Body of pancreas (tissue), 4 donors: ENCODE data around the gene ASAP2.

Experiments
- CTCF ChIP-seq, 7 experiments: fragments of 450-650 bp in 4 of 7; fragments of 200-600 bp in 3 of 7; sonication (generic) in 3 of 7; IDR thresholded peaks; one replicate each; pipeline ENCODE4 v1.5.1; 2016 to 2019; ENCODE audit warnings: antibody characterized with exemption in 7 of 7
- POLR2A ChIP-seq, 3 donors: fragments of 450-650 bp; IDR thresholded peaks; one replicate each; pipeline ENCODE4 v1.6.1; 2016; ENCODE audit warnings: antibody characterized with exemption in 3 of 3, mild to moderate bottlenecking in 2 of 3

DNA sequence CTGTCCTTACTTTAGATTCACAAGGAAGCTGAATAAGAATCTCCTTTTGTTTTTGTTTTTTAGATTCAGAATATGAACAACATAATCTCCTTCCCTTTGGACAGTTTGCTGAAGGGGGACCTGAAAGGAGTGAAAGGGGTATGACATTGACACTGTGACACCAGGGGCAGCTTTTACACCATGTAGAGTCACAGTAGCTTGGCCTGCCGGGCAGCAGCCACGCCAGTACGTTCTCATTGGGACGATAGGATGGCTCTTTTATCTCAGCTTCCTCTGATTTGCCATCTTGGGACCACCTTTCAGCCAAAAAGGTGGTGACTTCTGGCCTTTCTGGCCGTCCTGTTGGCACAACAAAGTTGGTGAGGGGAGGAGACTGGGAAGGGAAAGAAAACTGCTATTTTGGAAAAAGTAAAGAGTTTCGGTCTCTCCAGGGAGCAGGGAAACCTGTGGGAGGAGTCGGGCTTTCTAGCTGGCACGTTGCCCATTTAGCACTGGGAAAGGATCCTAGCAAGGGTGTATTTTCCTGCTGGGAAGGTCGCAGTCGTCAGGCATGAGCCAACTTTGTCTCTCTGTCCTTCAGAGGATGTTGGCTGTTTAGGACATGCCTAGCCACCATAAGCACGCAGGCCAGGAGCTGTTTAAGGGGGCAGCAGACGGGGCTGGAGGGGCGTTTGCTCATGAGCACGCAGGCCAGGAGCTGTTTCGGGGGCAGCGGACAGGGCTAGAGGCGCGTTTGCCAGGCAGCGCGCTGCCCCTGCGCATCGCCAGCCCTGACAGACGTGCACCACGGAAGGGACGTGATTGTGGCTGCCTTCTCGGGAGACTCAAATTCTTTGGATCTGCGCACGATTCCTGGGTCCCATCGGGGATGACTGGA lies 112.1 kb downstream of the ASAP2 start:
- TF ChIP-seq POLR2A (IDR thresholded peaks at IDR 0.05), result no peak
- TF ChIP-seq CTCF (IDR thresholded peaks at IDR 0.05), result no peak
